GM20000 (cell line): ENCODE measurements around the gene CRTAC1.

Experiments
- DNase-seq: peaks from one replicate; pipeline ENCODE4 v3.0.0; 2012; ENCODE audit warnings: low spot score
- CTCF ChIP-seq: IDR thresholded peaks from 2 replicates; pipeline ENCODE4 v1.5.1; 2012; ENCODE audit warnings: mild to moderate bottlenecking, control low read depth; ENCODE audit errors: extremely low read depth, missing control alignments

The CRTAC1 gene

GRCh38 chr10:98062424-98062823 lies 32.0 kb upstream of the CRTAC1 start:
- TF ChIP-seq CTCF: no peak
- no peak for DNase-seq

- DNase-seq: no peak
- TF ChIP-seq CTCF: no peak
Observed at GRCh38 chr10:98060079-98060478, 29.7 kb upstream of the CRTAC1 start.

GRCh38 chr10:98058295-98058694 lies 27.9 kb upstream of the CRTAC1 start:
- TF ChIP-seq CTCF: no peak
- no peak for DNase-seq

- no peak for DNase-seq
- no peak for TF ChIP-seq CTCF
Observed at GRCh38 chr10:98055841-98056516, 25.6 kb upstream of the CRTAC1 start.

- DNase-seq: no peak
- TF ChIP-seq CTCF: no peak
Observed at GRCh38 chr10:98047009-98047741, 16.8 kb upstream of the CRTAC1 start.

- DNase-seq: peak; percentile 77
Observed at GRCh38 chr10:98045785-98046389, 15.5 kb upstream of the CRTAC1 start.

More at GRCh38 chr10:98045785-98046389, 15.5 kb upstream of the CRTAC1 start:
- TF ChIP-seq CTCF: peak; percentile 90
